Parathyroid adenoma (tissue), 2 donors: Measurements from ENCODE around the gene ADAM8.
A peak's percentile ranks its signal among the peaks of the same experiment; 100 is the strongest.
"Not testable (repeated sequence)": the region's sequence is repeated elsewhere in the genome, so short reads cannot be mapped to it uniquely, and the experiment has no call there.

Experiments used
- H2AFZ ChIP-seq: fragments of 300-600 bp; sonication (generic); one replicate; pipeline ENCODE4 v1.7.0; 2017; ENCODE audit warnings: antibody characterized with exemption, mild to moderate bottlenecking
- H3K27ac ChIP-seq: fragments of 300-600 bp; sonication (generic); one replicate; pipeline ENCODE4 v1.7.0; 2017
- H3K27me3 ChIP-seq: fragments of 300-600 bp; sonication (generic); one replicate; pipeline ENCODE4 v1.7.0; 2017; ENCODE audit warnings: low read length; ENCODE audit not compliant: control insufficient read depth, insufficient read depth
- H3K36me3 ChIP-seq: fragments of 300-600 bp; sonication (generic); one replicate; pipeline ENCODE4 v1.7.0; 2017; ENCODE audit warnings: low read length; ENCODE audit not compliant: control insufficient read depth, insufficient read depth
- H3K4me1 ChIP-seq: fragments of 300-600 bp; sonication (generic); one replicate; pipeline ENCODE4 v1.7.0; 2017; ENCODE audit warnings: control low read depth
- H3K4me2 ChIP-seq: fragments of 300-600 bp; sonication (generic); one replicate; pipeline ENCODE4 v1.7.0; 2017; ENCODE audit warnings: low read length
- H3K4me3 ChIP-seq: fragments of 300-600 bp; sonication (generic); one replicate; pipeline ENCODE4 v1.7.0; 2017; ENCODE audit warnings: low read depth, low read length
- H3K79me2 ChIP-seq: fragments of 300-600 bp; sonication (generic); one replicate; pipeline ENCODE4 v1.7.0; 2017; ENCODE audit warnings: control low read depth
- H3K9ac ChIP-seq: fragments of 300-600 bp; sonication (generic); one replicate; pipeline ENCODE4 v1.7.0; 2017; ENCODE audit warnings: mild to moderate bottlenecking
- H3K9me3 ChIP-seq: fragments of 300-600 bp; sonication (generic); one replicate; pipeline ENCODE4 v1.7.0; 2017; ENCODE audit warnings: low read length; ENCODE audit not compliant: control insufficient read depth
- TF ChIP-seq, protein P1 (sequence below): fragments of 300-600 bp; sonication (generic); IDR thresholded peaks from one replicate; pipeline ENCODE4 v1.7.0; 2017; ENCODE audit warnings: antibody characterized with exemption, mild to moderate bottlenecking
- donor health status: primary hyperparathyroidism.

ADAM8 gene

DNA sequence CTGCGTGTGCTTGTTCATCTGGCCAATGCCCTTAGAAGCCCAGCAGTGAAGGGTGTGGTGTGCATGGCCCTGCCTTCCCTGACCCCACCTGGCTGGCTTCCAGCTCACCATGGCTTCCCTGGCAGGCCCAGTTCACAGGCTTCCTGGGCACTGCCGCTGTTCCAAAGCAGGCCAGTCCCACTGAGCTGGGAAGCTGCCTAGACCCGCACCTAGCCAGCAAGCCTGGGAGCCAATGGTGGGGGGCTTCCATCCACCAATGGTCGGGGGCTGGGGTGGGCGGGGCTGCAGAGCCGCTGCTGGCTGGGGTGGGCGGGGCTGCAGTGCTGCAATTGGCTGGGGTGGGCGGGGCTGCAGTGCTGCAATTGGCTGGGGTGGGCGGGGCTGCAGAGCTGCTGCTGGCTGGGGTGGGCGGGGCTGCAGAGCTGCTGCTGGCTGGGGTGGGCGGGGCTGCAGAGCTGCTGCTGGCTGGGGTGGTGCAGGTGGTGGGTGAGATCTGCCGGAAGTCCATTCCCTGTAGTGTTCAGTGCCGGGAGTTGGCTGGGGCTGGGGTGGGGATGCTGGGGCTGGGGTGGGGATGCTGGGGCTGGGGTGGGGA is 47.6 kb upstream of the ADAM8 start:
- no peaks in the 10 kb centered on the region for H3K79me2 ChIP-seq
- TF ChIP-seq, protein P1, sequence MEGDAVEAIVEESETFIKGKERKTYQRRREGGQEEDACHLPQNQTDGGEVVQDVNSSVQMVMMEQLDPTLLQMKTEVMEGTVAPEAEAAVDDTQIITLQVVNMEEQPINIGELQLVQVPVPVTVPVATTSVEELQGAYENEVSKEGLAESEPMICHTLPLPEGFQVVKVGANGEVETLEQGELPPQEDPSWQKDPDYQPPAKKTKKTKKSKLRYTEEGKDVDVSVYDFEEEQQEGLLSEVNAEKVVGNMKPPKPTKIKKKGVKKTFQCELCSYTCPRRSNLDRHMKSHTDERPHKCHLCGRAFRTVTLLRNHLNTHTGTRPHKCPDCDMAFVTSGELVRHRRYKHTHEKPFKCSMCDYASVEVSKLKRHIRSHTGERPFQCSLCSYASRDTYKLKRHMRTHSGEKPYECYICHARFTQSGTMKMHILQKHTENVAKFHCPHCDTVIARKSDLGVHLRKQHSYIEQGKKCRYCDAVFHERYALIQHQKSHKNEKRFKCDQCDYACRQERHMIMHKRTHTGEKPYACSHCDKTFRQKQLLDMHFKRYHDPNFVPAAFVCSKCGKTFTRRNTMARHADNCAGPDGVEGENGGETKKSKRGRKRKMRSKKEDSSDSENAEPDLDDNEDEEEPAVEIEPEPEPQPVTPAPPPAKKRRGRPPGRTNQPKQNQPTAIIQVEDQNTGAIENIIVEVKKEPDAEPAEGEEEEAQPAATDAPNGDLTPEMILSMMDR: no peak
- no peaks in the 10 kb centered on the region for H3K27me3 ChIP-seq
- H2AFZ ChIP-seq: peak overlapping the region; percentile 45
- no peaks in the 10 kb centered on the region for H3K9me3 ChIP-seq
- H3K9ac ChIP-seq: no peak overlapping the region
- peak overlapping the region; percentile 36 for H3K4me2 ChIP-seq
- H3K27ac ChIP-seq: no peak overlapping the region
- H3K4me3 ChIP-seq: no peak overlapping the region
- no peaks in the 10 kb centered on the region for H3K36me3 ChIP-seq
- peaks cover 4% of the 10 kb centered on the region for H3K4me1 ChIP-seq

DNA sequence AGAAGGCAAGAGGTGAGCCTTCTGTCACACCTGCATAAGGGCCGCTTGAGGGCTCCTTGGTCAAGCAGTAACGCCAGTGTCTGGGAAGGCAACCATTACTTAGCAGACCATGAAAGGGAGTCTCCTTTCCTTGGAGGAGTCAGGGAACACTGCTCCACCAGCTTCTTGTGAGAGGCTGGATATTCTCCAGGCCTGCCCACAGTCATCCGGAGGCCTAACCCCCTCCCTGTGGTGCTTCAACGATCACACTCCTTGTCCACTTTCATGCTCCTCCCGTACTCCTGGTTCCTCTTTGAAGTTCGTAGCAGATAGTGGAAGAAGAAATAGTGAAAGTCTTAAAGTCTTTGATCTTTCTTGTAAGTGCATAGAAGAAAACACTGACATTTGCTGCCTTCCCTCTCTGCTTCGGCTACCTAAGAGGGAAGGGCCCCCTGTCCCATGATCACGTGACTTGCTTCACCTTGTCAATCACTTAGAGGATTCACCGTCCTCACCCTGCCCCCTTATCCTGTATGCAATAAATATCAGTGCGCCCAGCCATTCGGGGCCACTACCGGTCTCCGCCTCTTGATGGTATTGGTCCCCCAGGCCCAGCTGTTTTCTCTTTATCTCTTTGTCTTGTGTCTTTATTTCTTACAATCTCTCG is 45.5 kb upstream of the ADAM8 start:
- not testable (repeated sequence) for H3K27me3 ChIP-seq, H3K4me3 ChIP-seq, H3K4me1 ChIP-seq

GRCh38 chr10:133320852-133321422 is 44.3 kb upstream of the ADAM8 start:
- H3K4me1 ChIP-seq: not testable (repeated sequence)

More for the DNA sequence above, 45.5 kb upstream of the ADAM8 start:
- H3K27ac ChIP-seq, H2AFZ ChIP-seq, H3K9ac ChIP-seq, H3K9me3 ChIP-seq, H3K4me2 ChIP-seq, H3K36me3 ChIP-seq, H3K79me2 ChIP-seq: not testable (repeated sequence)

DNA sequence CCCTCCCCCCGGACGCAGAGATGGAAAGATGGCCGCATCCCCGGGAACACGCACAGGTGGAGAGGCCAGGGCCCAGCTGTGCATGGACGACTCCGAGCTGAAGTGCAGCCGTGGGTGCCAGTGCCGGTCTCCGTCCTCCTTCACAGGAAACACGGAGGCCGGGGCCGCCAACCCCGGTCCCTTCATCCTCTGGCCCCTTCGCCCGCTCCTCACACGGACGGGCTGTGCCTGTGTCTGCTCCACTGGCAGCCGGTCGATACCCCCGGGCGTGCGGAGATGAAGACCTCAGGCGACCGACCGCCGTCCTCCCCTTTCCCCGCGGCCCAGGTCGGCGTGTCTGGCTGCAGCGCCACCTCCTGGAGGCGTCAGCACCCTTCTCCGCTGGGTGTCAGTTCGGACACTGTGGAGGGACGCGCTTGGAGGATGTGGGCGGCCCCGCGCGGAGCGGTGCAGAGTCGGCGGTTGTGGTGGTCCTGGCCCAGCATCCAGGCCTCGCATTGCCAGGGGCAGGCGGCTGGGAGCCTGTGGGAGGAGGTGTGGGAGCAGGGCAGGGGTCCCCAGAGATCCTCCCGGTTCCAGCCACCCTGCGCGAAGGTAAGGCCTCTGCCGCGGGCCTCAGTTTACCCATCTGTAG is 41.9 kb upstream of the ADAM8 start:
- no peak overlapping the region for H3K27ac ChIP-seq
- no peak overlapping the region for H3K9ac ChIP-seq
- no peaks in the 10 kb centered on the region for H3K27me3 ChIP-seq
- TF ChIP-seq, protein P1: peak; percentile 72
- peak overlapping the region; percentile 69 for H3K4me2 ChIP-seq
- peak overlapping the region; percentile 28 for H3K4me3 ChIP-seq
- no peaks in the 10 kb centered on the region for H3K9me3 ChIP-seq
- peaks cover 3% of the 10 kb centered on the region for H3K4me1 ChIP-seq
- H3K79me2 ChIP-seq: no peaks in the 10 kb centered on the region
- peak overlapping the region; percentile 87 for H2AFZ ChIP-seq
- H3K36me3 ChIP-seq: no peaks in the 10 kb centered on the region

More at GRCh38 chr10:133320852-133321422, 44.3 kb upstream of the ADAM8 start:
- not testable (repeated sequence) for H3K9ac ChIP-seq, H3K4me3 ChIP-seq, H2AFZ ChIP-seq, H3K27ac ChIP-seq, H3K79me2 ChIP-seq, H3K4me2 ChIP-seq, H3K9me3 ChIP-seq, H3K36me3 ChIP-seq, H3K27me3 ChIP-seq

GRCh38 chr10:133316732-133317131 is 40.1 kb upstream of the ADAM8 start:
- Histone ChIP-seq H2AFZ (no peak overlapping the region), H3K4me1 (peaks cover 3% of the 10 kb centered on the region), H3K9ac (no peak overlapping the region), H3K36me3 (no peaks in the 10 kb centered on the region), H3K27me3 (no peaks in the 10 kb centered on the region), H3K27ac (no peak overlapping the region), H3K9me3 (no peaks in the 10 kb centered on the region), H3K79me2 (no peaks in the 10 kb centered on the region), H3K4me2 (no peak overlapping the region), H3K4me3 (no peak overlapping the region)
- TF ChIP-seq, protein P1: no peak
